H1 (cell line): ENCODE results near the gene FGF12. TPM values are rescaled to one million over a fixed set of nuclear protein-coding genes. Genes with fewer than 3 reads are reported as not detected.

Experiments used
- CTCF ChIA-PET: fragments of 300-600 bp; sonication (Branson Sonifier 250); formaldehyde crosslinking; loops from one replicate; lab custom pipeline; 2021; ENCODE audit not compliant: partially characterized antibody; lab: Charles Lee
- POLR2A ChIA-PET: fragments of 300-600 bp; sonication (Branson Sonifier 250); formaldehyde crosslinking; loops from one replicate; lab custom pipeline; 2021; ENCODE audit warnings: inconsistent platforms; ENCODE audit not compliant: partially characterized antibody; lab: Charles Lee
- DNase-seq, 2 experiments: peaks; one replicate each; pipeline versions ENCODE4 v3.0.0 to v3.0.0-alpha.2; 2010 to 2022; ENCODE audit warnings: low spot score in 2 of 2, low read depth in 1 of 2, mixed read lengths in 1 of 2
- FAIRE-seq: peaks from 2 replicates; lab custom pipeline; 2011; peaks lifted over from hg19 to GRCh38; lab: Jason Lieb, UNC
- H2AFZ ChIP-seq: 2 replicates; pipeline ENCODE4 v1.8.1; 2012; ENCODE audit warnings: low read length, inconsistent platforms
- H2AK5ac ChIP-seq: 2 replicates; pipeline ENCODE4 v1.6.1; 2013; ENCODE audit warnings: low read depth, low read length
- H2BK120ac ChIP-seq: replicated peaks from 2 replicates; pipeline ENCODE3; 2013; ENCODE audit warnings: low read depth, low read length, inconsistent platforms
- H2BK12ac ChIP-seq: 2 replicates; pipeline ENCODE4 v1.6.1; 2013; ENCODE audit warnings: low read depth, low read length
- H2BK15ac ChIP-seq: 2 replicates; pipeline ENCODE4 v1.6.1; 2013; ENCODE audit warnings: low read length
- H2BK20ac ChIP-seq: 2 replicates; pipeline ENCODE4 v1.6.1; 2013; ENCODE audit warnings: low read length
- H2BK5ac ChIP-seq: 2 replicates; pipeline ENCODE4 v1.6.1; 2013; ENCODE audit warnings: low read depth, low read length
- H3K14ac ChIP-seq: 2 replicates; pipeline ENCODE4 v1.6.1; 2013; ENCODE audit warnings: inconsistent platforms; ENCODE audit not compliant: insufficient read length
- H3K18ac ChIP-seq: 2 replicates; pipeline ENCODE4 v1.6.1; 2013; ENCODE audit warnings: low read length; ENCODE audit errors: extremely low read depth
- H3K23ac ChIP-seq: 2 replicates; pipeline ENCODE4 v1.6.1; 2013; ENCODE audit warnings: inconsistent platforms; ENCODE audit not compliant: insufficient read length
- H3K23me2 ChIP-seq: 2 replicates; pipeline ENCODE4 v1.6.1; 2013; ENCODE audit warnings: low read depth, low read length
- H3K27ac ChIP-seq: 2 replicates; pipeline ENCODE4 v1.6.1; 2011; ENCODE audit warnings: low read depth, low read length, inconsistent platforms
- H3K27me3 ChIP-seq, 4 experiments: replicated peaks in 1 of 4; 1 replicate in 1 of 4; 2 replicates in 3 of 4; pipeline versions ENCODE4 v1.6.1 to v1.8.1; 2011 to 2013; ENCODE audit warnings: low read length in 3 of 4, mild to moderate bottlenecking in 3 of 4, inconsistent platforms in 2 of 4, mixed read lengths in 2 of 4, moderate library complexity in 1 of 4; ENCODE audit not compliant: control insufficient read depth in 3 of 4, insufficient read depth in 3 of 4; ENCODE audit errors: extremely low read depth in 1 of 4
- H3K36me3 ChIP-seq, 4 experiments: 2 replicates each; pipeline versions ENCODE4 v1.6.1 to v1.8.1; 2011 to 2013; ENCODE audit warnings: mild to moderate bottlenecking in 4 of 4, low read length in 3 of 4, moderate library complexity in 2 of 4, control low read depth in 1 of 4, inconsistent platforms in 1 of 4; ENCODE audit not compliant: insufficient read depth in 4 of 4, control insufficient read depth in 2 of 4
- H3K4ac ChIP-seq: replicated peaks from 2 replicates; pipeline ENCODE3; 2013; ENCODE audit warnings: low read length, low read depth, mixed read lengths, inconsistent platforms; ENCODE audit not compliant: insufficient read length
- H3K4me1 ChIP-seq, 4 experiments: replicated peaks in 1 of 4; 1 replicate in 1 of 4; 2 replicates in 3 of 4; pipeline versions ENCODE4 v1.6.1 to v1.8.1; 2011 to 2013; ENCODE audit warnings: low read length in 3 of 4, inconsistent platforms in 2 of 4, mixed read lengths in 1 of 4; ENCODE audit not compliant: insufficient read depth in 4 of 4, control insufficient read depth in 3 of 4
- H3K4me2 ChIP-seq, 2 experiments: 2 replicates each; pipeline versions ENCODE4 v1.6.1 to v1.8.1; 2011 to 2013; ENCODE audit warnings: low read depth in 2 of 2, low read length in 2 of 2, control low read depth in 1 of 2, inconsistent platforms in 1 of 2, mild to moderate bottlenecking in 1 of 2; ENCODE audit not compliant: insufficient read depth in 1 of 2
- H3K4me3 ChIP-seq, 4 experiments: fragments of 200-600, 300-600 bp in 1 of 4; sonication (generic), shearing (Covaris generic), sonication (Bioruptor Twin) in 1 of 4; 2 replicates each; pipeline versions ENCODE4 v1.5.1 to v1.8.1; 2011 to 2016; ENCODE audit warnings: low read length in 4 of 4, low read depth in 3 of 4, control low read depth in 2 of 4, inconsistent platforms in 2 of 4, mild to moderate bottlenecking in 2 of 4, mixed read lengths in 1 of 4, moderate library complexity in 1 of 4; ENCODE audit not compliant: insufficient read depth in 2 of 4; ENCODE audit errors: extremely low read depth in 1 of 4
- H3K56ac ChIP-seq: replicated peaks from 2 replicates; pipeline ENCODE3; 2013; ENCODE audit warnings: low read depth, mild to moderate bottlenecking, mixed read lengths, low read length, inconsistent platforms; ENCODE audit not compliant: insufficient read length
- H3K79me1 ChIP-seq: 2 replicates; pipeline ENCODE4 v1.6.1; 2013; ENCODE audit warnings: low read depth, low read length, control low read depth
- H3K79me2 ChIP-seq, 2 experiments: 2 replicates each; pipeline versions ENCODE4 v1.6.1 to v1.8.1; 2012 to 2013; ENCODE audit warnings: low read length in 2 of 2, mild to moderate bottlenecking in 2 of 2, inconsistent platforms in 1 of 2; ENCODE audit not compliant: insufficient read depth in 2 of 2, control insufficient read depth in 1 of 2
- H3K9ac ChIP-seq, 4 experiments: replicated peaks in 1 of 4; 1 replicate in 1 of 4; 2 replicates in 3 of 4; pipeline versions ENCODE4 v1.6.1 to v1.8.1; 2011 to 2013; ENCODE audit warnings: low read depth in 3 of 4, low read length in 3 of 4, control low read depth in 2 of 4, mild to moderate bottlenecking in 2 of 4, moderate library complexity in 2 of 4, inconsistent platforms in 1 of 4; ENCODE audit errors: extremely low read depth in 1 of 4
- H3K9me3 ChIP-seq, 2 experiments: 2 replicates each; pipeline versions ENCODE4 v1.6.1 to v1.8.1; 2012 to 2013; ENCODE audit warnings: mild to moderate bottlenecking in 2 of 2, moderate library complexity in 2 of 2, control low read depth in 1 of 2, inconsistent platforms in 1 of 2, low read depth in 1 of 2, low read length in 1 of 2, mixed read lengths in 1 of 2; ENCODE audit not compliant: insufficient read depth in 2 of 2
- H4K20me1 ChIP-seq, 2 experiments: replicated peaks in 1 of 2; 2 replicates each; pipeline versions ENCODE3 to v1.8.1; 2011 to 2013; ENCODE audit warnings: inconsistent platforms in 2 of 2, low read length in 2 of 2, mild to moderate bottlenecking in 1 of 2; ENCODE audit not compliant: insufficient read depth in 2 of 2, control insufficient read depth in 1 of 2
- H4K5ac ChIP-seq: 2 replicates; pipeline ENCODE4 v1.6.1; 2013; ENCODE audit warnings: low read length, low read depth, mixed read lengths, inconsistent platforms; ENCODE audit not compliant: insufficient read length
- H4K8ac ChIP-seq: 2 replicates; pipeline ENCODE4 v1.8.0; 2013; ENCODE audit warnings: mild to moderate bottlenecking, moderate library complexity, low read length, inconsistent platforms; ENCODE audit not compliant: insufficient read depth; ENCODE audit errors: extremely low read depth
- H4K91ac ChIP-seq: replicated peaks from 2 replicates; pipeline ENCODE3; 2013; ENCODE audit warnings: low read length, mixed read lengths, inconsistent platforms; ENCODE audit not compliant: insufficient read length
- EGR1 ChIP-seq: IDR thresholded peaks from 2 replicates; pipeline ENCODE4 v1.6.1; 2011; ENCODE audit warnings: low read depth, low read length, borderline replicate concordance
- RFX5 ChIP-seq: IDR thresholded peaks from 2 replicates; pipeline ENCODE4 v1.6.1; 2011; ENCODE audit warnings: low read depth, low read length, improper control_type of control experiment, borderline replicate concordance
- WGBS, 2 experiments: shearing (Covaris generic) in 1 of 2; methylation state at CpG; one replicate each; pipeline versions ENCODE4 v1.1.6 to v1.1.7; 2013 to 2015; ENCODE audit warnings: low lambda C conversion rate in 2 of 2, mixed read lengths in 2 of 2, inconsistent platforms in 1 of 2, low coverage in 1 of 2, missing lambda C conversion rate in 1 of 2; ENCODE audit not compliant: insufficient replicate concordance in 2 of 2, insufficient coverage in 1 of 2, insufficient read length in 1 of 2; ENCODE audit errors: extremely low coverage in 1 of 2, missing lambda C conversion rate in 1 of 2; 5-methylcytosine and 5-hydroxymethylcytosine counted together
- polyA plus RNA-seq, 7 experiments: library from polyadenylated mRNA; depleted of rRNA in 3 of 7; stranded (reverse) in 5 of 7; unstranded in 2 of 7; fragments of >200 nt in 5 of 7; fragments of 200-250 nt in 2 of 7; gene quantifications; 1 replicate in 5 of 7; 2 replicates in 1 of 7; 4 replicates in 1 of 7; pipeline versions ENCODE4 v1.2.1 to v1.2.3, GENCODE V29; 2011 to 2013; ENCODE audit warnings: missing spikeins in 2 of 7, mixed read lengths in 2 of 7
- total RNA-seq: library from RNA; stranded (reverse); fragmentation: NEBNext Ultra II Directional; extraction: Animal tissue kit (Norgen Biotek cat#: 25700); gene quantifications from 2 replicates; pipeline ENCODE4 v1.2.1, GENCODE V29; 2021

FGF12 gene
- total and polyA plus RNA-seq, 2 of the 8 experiments (the other 6 are each of a cell fraction or from before 2014, with no cell fraction given) = 4.1 to 16.6 TPM

DNA sequence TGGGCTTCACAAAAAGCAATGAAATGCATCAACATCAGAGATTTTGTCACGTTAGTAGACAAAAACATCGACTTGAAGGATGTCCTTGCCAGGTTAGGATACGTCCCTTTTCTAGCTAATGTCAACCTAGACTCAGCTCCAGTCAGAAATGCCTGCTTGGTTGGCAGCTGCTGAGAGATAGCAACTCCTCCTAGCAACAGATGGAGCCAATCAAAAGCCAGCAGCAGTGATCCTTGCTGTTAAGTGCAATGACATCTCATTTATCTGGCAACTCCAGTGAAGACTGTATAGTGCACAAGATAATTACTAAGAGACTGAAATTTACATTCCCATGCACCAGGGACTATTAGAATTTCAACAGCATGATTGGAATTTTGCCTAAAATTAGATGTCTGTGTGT lies 424.1 kb downstream of the FGF12 start:
- no peak overlapping the region for H3K27ac ChIP-seq
- H4K91ac ChIP-seq = no peak overlapping the region
- no peaks in the 10 kb centered on the region for H3K36me3 ChIP-seq
- H3K18ac ChIP-seq = no peak overlapping the region
- no peak overlapping the region for H3K14ac ChIP-seq
- no peak overlapping the region for H2BK5ac ChIP-seq
- no peak for FAIRE-seq
- no peak overlapping the region for H2BK120ac ChIP-seq
- no peaks in the 10 kb centered on the region for H3K27me3 ChIP-seq
- H2BK12ac ChIP-seq = no peak overlapping the region
- CTCF ChIA-PET = interaction anchor here (1.0 to 1.2 kb wide), 2 partner anchors 10 to 21 kb away, joined by 3 read pairs; no protein-coding TSS in a partner anchor
- H4K8ac ChIP-seq = no peak overlapping the region
- no peaks in the 10 kb centered on the region for H3K9me3 ChIP-seq
- no peak overlapping the region for H2BK15ac ChIP-seq
- no peaks in the 10 kb centered on the region for H3K79me2 ChIP-seq
- no peak overlapping the region for H3K4ac ChIP-seq
- H3K23me2 ChIP-seq = no peaks in the 10 kb centered on the region
- DNase-seq = no peak
- no peak overlapping the region for H3K4me3 ChIP-seq
- no peak overlapping the region for H4K5ac ChIP-seq
- H4K20me1 ChIP-seq = no peaks in the 10 kb centered on the region
- H2AFZ ChIP-seq = no peak overlapping the region
- no peak overlapping the region for H3K56ac ChIP-seq
- WGBS, 2 experiments = 80% methylated on average over 3 of the region's 3 CpGs; no CpG with 5 or more reads in 1 of the 2 experiments
- H3K4me2 ChIP-seq = no peak overlapping the region
- POLR2A ChIA-PET = no interaction called here
- H2BK20ac ChIP-seq = no peak overlapping the region
- no peaks in the 10 kb centered on the region for H3K4me1 ChIP-seq
- TF ChIP-seq EGR1 (no peak), RFX5 (peak; percentile 69; the same call in 1 of the 2 replicates)
- H3K9ac ChIP-seq = no peak overlapping the region
- H2AK5ac ChIP-seq = no peak overlapping the region
- no peaks in the 10 kb centered on the region for H3K79me1 ChIP-seq
- H3K23ac ChIP-seq = no peak overlapping the region
